ENCODE results near the gene SCNN1A. TPM values are rescaled to one million over a fixed set of nuclear protein-coding genes. Genes with fewer than 3 reads are reported as not detected.
A peak's percentile ranks its signal among the peaks of the same experiment; 100 is the strongest.

The SCNN1A gene
- total RNA-seq, 1 experiment from 2014 or later: 111 TPM

GRCh38 chr12:6423267-6424007 lies 48.1 kb upstream of the SCNN1A start:
- H2BK20ac ChIP-seq (ENCODE audit: low read depth, low read length, poor library complexity, severe bottlenecking): no peak overlapping the region
- no CpG with 5 or more reads among the region's 9 CpGs for WGBS (ENCODE audit: extremely low coverage, insufficient read length, low lambda C conversion rate)
- H3K23me2 ChIP-seq (ENCODE audit: insufficient read length, low read depth, low read length, poor library complexity, severe bottlenecking): no peaks in the 10 kb centered on the region
- no peak overlapping the region for H2BK5ac ChIP-seq (ENCODE audit: insufficient read length, low read length)
- TF ChIP-seq, protein P1, sequence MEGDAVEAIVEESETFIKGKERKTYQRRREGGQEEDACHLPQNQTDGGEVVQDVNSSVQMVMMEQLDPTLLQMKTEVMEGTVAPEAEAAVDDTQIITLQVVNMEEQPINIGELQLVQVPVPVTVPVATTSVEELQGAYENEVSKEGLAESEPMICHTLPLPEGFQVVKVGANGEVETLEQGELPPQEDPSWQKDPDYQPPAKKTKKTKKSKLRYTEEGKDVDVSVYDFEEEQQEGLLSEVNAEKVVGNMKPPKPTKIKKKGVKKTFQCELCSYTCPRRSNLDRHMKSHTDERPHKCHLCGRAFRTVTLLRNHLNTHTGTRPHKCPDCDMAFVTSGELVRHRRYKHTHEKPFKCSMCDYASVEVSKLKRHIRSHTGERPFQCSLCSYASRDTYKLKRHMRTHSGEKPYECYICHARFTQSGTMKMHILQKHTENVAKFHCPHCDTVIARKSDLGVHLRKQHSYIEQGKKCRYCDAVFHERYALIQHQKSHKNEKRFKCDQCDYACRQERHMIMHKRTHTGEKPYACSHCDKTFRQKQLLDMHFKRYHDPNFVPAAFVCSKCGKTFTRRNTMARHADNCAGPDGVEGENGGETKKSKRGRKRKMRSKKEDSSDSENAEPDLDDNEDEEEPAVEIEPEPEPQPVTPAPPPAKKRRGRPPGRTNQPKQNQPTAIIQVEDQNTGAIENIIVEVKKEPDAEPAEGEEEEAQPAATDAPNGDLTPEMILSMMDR (conservative IDR thresholded peaks at IDR 0.05): peak; percentile 95
- H2BK12ac ChIP-seq (ENCODE audit: insufficient read length, low read depth, low read length): no peak overlapping the region
- H3K27me3 ChIP-seq (ENCODE audit: insufficient read depth, low read length): no peaks in the 10 kb centered on the region
- H3K18ac ChIP-seq (ENCODE audit: insufficient read length, low read depth, low read length): no peak overlapping the region
- no peak overlapping the region for H3K4ac ChIP-seq (ENCODE audit: low read depth, low read length)
- no peaks in the 10 kb centered on the region for H3K79me2 ChIP-seq (ENCODE audit: insufficient read depth, low read length)
- no peak overlapping the region for H3K14ac ChIP-seq (ENCODE audit: insufficient read depth, low read length)
- no peak overlapping the region for H3K9ac ChIP-seq (ENCODE audit: extremely low read depth, insufficient read length, low read length)
- no peaks in the 10 kb centered on the region for H3K9me3 ChIP-seq (ENCODE audit: control insufficient read depth, low read depth, low read length)
- no peak overlapping the region for H2AK5ac ChIP-seq (ENCODE audit: insufficient read length, low read length)
- no peak overlapping the region for H3K56ac ChIP-seq (ENCODE audit: insufficient read length, low read depth, low read length)
- H3T11ph ChIP-seq (ENCODE audit: low read length): no peak overlapping the region
- H3K27ac Mint-ChIP-seq: no peak overlapping the region
- no peaks in the 10 kb centered on the region for H3K9me3 Mint-ChIP-seq
- H2BK120ac ChIP-seq (ENCODE audit: low read depth, low read length, poor library complexity, severe bottlenecking): no peak overlapping the region
- H3K27ac ChIP-seq (ENCODE audit: insufficient read length, low read depth, low read length): no peak overlapping the region
- no peaks in the 10 kb centered on the region for H3K4me1 ChIP-seq (ENCODE audit: insufficient read depth, low read length)
- no peak overlapping the region for H3K4me3 Mint-ChIP-seq
- H4K20me1 ChIP-seq (ENCODE audit: control insufficient read depth, insufficient read depth, insufficient read length): no peaks in the 10 kb centered on the region
- H4K5ac ChIP-seq (ENCODE audit: insufficient read length, low read depth, low read length): no peak overlapping the region
- no peak overlapping the region for H3K23ac ChIP-seq (ENCODE audit: insufficient read length, low read depth, low read length)
- H3K27me3 Mint-ChIP-seq (ENCODE audit: low read depth): peaks cover 6% of the 10 kb centered on the region
- no peaks in the 10 kb centered on the region for H3K36me3 Mint-ChIP-seq (ENCODE audit: insufficient read depth in 1 of 3, low read depth in 3 of 3)
- H4K8ac ChIP-seq (replicated peaks; ENCODE audit: insufficient read length, low read depth, low read length): no peak overlapping the region
- no peak overlapping the region for H2BK15ac ChIP-seq (ENCODE audit: low read depth, low read length)
- H3K79me1 ChIP-seq (ENCODE audit: insufficient read depth, low read depth, low read length, poor library complexity, severe bottlenecking): no peaks in the 10 kb centered on the region
- H4K91ac ChIP-seq (ENCODE audit: insufficient read length, low read depth, low read length): no peak overlapping the region
- H3K4me2 ChIP-seq (ENCODE audit: insufficient read depth, insufficient read length, low read length): no peak overlapping the region
- peak; percentile 91 for DNase-seq
- no peak overlapping the region for H2AFZ ChIP-seq (ENCODE audit: low read length)
- H3K4me1 Mint-ChIP-seq: peaks cover 5% of the 10 kb centered on the region in 2 experiments

Measured in H9 (cell line).